ENCODE measurements around the gene RPS27L. TPM values are rescaled to one million over a fixed set of nuclear protein-coding genes. Genes with fewer than 3 reads are reported as not detected.

The RPS27L gene
- total and polyA plus RNA-seq, 9 of the 15 experiments (the other 6 are each of a cell fraction or from before 2014, with no cell fraction given) = 72.2 to 382 (median 116) TPM

- TF ChIP-seq AFF4 (CRISPR knock-in tag; IDR thresholded peaks at IDR 0.05) (no peak), ZNF507 (tag; conservative IDR thresholded peaks at IDR 0.05) (no peak), RBM39 (optimal IDR thresholded peaks at IDR 0.05; ENCODE audit: low read depth, low read length) (no peak), PTTG1 (tag; IDR thresholded peaks at IDR 0.05; ENCODE audit: low read depth) (no peak), MTA1 (IDR thresholded peaks at IDR 0.05; ENCODE audit: borderline replicate concordance) (peak; percentile 97), GTF2F1 (IDR thresholded peaks at IDR 0.05; ENCODE audit: low read depth, low read length) (no peak), TOE1 (IDR thresholded peaks at IDR 0.05; ENCODE audit: borderline replicate concordance) (no peak), TOE1 (CRISPR knock-in tag; IDR thresholded peaks at IDR 0.05; ENCODE audit: borderline replicate concordance, low read depth) (no peak), SIX5 (IDR thresholded peaks at IDR 0.05; ENCODE audit: borderline replicate concordance in 1 of 2, insufficient read depth in 1 of 2, low read depth in 1 of 2, low read length in 2 of 2) (peak; percentile 89 to 96), TAF9B (IDR thresholded peaks at IDR 0.05; ENCODE audit: partially characterized antibody) (no peak), KAT2B (IDR thresholded peaks at IDR 0.05; ENCODE audit: low read depth, low read length) (no peak), POLR2AphosphoS2 (IDR thresholded peaks at IDR 0.05; ENCODE audit: low read length) (no peak), MEF2A (IDR thresholded peaks at IDR 0.05; ENCODE audit: control insufficient read depth, low read depth, low read length) (no peak), CGGBP1 (CRISPR knock-in tag; IDR thresholded peaks at IDR 0.05) (no peak), TAF1 (IDR thresholded peaks at IDR 0.05; ENCODE audit: control insufficient read depth, extremely low read depth, insufficient read depth, low read length, severe bottlenecking) (peak; percentile 87)
- TF ChIP-seq, protein P1, sequence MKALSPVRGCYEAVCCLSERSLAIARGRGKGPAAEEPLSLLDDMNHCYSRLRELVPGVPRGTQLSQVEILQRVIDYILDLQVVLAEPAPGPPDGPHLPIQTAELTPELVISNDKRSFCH (CRISPR knock-in tag; IDR thresholded peaks at IDR 0.05) = no peak
- TF ChIP-seq, protein P1 (tag; IDR thresholded peaks at IDR 0.05) = no peak
- TF ChIP-seq, protein P2, sequence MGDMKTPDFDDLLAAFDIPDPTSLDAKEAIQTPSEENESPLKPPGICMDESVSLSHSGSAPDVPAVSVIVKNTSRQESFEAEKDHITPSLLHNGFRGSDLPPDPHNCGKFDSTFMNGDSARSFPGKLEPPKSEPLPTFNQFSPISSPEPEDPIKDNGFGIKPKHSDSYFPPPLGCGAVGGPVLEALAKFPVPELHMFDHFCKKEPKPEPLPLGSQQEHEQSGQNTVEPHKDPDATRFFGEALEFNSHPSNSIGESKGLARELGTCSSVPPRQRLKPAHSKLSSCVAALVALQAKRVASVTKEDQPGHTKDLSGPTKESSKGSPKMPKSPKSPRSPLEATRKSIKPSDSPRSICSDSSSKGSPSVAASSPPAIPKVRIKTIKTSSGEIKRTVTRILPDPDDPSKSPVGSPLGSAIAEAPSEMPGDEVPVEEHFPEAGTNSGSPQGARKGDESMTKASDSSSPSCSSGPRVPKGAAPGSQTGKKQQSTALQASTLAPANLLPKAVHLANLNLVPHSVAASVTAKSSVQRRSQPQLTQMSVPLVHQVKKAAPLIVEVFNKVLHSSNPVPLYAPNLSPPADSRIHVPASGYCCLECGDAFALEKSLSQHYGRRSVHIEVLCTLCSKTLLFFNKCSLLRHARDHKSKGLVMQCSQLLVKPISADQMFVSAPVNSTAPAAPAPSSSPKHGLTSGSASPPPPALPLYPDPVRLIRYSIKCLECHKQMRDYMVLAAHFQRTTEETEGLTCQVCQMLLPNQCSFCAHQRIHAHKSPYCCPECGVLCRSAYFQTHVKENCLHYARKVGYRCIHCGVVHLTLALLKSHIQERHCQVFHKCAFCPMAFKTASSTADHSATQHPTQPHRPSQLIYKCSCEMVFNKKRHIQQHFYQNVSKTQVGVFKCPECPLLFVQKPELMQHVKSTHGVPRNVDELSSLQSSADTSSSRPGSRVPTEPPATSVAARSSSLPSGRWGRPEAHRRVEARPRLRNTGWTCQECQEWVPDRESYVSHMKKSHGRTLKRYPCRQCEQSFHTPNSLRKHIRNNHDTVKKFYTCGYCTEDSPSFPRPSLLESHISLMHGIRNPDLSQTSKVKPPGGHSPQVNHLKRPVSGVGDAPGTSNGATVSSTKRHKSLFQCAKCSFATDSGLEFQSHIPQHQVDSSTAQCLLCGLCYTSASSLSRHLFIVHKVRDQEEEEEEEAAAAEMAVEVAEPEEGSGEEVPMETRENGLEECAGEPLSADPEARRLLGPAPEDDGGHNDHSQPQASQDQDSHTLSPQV (IDR thresholded peaks at IDR 0.05) = no peak
These were observed 31.9 kb upstream of the RPS27L start, which contains the start of gene RAB8B (continued) for GRCh38 chr15:63188926-63189871.

All from K562 (cell line).